ENCODE measurements around the gene PBXIP1.
"Not testable (repeated sequence)": the region's sequence is repeated elsewhere in the genome, so short reads cannot be mapped to it uniquely, and the experiment has no call there.

Gene PBXIP1

DNA sequence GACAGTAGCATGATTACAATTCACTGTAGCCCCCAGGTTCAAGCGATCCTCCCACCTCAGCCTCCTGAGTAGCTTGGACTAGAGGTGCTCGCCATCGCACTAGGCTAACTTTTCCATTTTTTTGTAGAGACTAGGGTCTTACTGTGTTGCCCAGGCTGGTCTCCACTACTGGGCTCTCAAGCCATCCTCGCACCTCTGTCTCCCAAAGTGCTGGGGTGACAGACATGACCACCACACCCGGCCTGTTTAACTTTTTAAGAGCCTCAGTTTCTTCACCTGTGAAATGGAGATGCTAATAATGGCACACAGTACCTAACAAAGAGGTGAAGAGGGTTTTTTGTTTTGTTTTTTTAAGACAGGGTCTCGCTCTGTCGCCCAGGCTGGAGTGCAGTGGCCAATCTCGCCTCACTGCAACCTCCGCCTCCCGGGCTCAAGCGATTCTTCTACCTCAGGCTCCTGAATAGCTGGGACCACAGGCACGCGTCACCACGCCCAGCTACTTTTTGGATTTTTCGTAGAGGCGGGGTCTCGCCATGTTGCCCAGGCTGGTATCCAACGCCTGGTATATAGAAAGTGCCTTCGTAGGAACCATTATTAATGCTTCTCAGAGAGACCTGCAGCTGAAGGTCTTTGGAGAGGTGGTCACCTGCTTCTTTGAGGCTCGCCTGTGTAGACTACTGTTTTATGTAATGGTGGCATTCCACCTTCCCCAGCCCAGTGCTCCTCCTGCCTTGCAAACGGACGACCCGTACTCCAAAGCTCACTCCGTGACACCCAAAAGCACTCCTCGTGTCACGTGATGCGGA lies 19.9 kb downstream of the PBXIP1 start:
- DNase-seq (ENCODE audit: low spot score): no peak

DNA sequence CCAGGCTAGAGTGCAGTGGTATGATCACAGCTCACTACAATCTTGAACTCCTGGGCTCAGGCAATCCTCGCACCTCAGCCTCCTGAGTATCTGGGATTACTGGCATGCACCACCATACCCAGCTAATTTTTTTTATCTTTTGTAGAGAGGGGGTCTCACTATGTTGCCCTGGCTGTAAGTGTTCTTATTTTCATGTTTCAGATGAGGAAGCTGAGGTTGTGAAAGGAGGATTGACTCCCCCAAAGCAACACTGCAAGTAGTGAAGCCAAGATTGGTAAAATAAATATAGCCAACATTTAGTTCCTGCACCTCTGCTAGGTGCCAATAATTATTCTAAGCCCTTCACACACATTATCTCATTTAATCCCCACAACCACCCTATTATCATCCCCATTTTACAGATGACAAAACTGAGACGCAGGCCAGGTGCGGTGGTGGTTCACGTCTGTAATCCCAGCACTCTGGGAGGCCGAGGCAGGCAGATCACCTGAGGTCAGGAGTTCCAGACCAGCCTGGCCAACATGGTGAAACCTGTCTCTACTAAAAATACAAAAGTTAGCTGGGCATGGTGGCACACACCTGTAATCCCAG lies 21.4 kb downstream of the PBXIP1 start:
- DNase-seq (ENCODE audit: low spot score): no peak

DNA sequence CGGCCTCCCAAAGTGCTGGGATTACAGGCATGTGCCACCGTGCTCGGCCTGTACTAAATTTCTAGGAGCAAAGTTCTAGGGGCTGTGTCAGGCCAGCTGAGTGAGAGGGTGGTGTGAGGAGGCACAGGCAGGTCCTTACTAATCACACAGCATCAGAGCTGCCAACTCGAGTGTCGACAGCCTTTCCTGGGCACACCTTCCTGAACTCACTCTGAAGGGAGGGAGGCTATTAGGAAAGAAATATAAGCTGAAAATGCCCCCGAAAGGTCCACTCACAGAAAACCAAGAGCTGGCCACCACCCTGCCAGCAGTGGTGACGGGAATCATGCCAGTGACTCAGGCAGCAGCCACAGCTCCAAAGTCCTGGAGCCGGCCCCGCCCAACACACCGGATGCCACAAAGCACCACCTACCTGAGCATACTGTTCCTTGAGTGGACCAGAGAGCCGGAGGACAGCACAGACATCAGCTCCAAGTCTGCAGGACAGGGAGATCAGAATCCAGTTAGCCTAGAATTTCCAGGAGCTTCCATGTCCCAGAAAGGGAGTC lies 23.9 kb downstream of the PBXIP1 start:
- DNase-seq (ENCODE audit: low spot score): no peak

DNA sequence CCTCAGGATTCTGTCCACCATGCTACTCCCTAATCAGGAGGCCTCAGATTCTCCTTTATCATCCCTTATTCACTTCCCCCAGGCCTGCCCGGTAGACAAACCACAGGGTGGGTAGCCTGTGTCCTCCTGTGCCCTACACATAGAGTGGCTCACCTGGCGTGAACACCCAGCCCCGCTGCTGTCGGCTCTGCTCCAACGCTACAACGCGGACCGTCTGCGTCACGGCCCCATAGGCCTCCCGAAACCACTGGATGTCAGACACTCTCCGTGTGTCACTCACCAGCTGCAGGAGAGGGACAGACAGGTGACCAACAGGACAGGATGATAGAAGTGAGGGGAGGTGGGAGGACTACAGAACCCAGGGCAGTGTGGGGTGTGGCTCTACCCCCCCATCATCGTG lies 29.7 kb downstream of the PBXIP1 start:
- DNase-seq (ENCODE audit: low spot score): no peak

DNA sequence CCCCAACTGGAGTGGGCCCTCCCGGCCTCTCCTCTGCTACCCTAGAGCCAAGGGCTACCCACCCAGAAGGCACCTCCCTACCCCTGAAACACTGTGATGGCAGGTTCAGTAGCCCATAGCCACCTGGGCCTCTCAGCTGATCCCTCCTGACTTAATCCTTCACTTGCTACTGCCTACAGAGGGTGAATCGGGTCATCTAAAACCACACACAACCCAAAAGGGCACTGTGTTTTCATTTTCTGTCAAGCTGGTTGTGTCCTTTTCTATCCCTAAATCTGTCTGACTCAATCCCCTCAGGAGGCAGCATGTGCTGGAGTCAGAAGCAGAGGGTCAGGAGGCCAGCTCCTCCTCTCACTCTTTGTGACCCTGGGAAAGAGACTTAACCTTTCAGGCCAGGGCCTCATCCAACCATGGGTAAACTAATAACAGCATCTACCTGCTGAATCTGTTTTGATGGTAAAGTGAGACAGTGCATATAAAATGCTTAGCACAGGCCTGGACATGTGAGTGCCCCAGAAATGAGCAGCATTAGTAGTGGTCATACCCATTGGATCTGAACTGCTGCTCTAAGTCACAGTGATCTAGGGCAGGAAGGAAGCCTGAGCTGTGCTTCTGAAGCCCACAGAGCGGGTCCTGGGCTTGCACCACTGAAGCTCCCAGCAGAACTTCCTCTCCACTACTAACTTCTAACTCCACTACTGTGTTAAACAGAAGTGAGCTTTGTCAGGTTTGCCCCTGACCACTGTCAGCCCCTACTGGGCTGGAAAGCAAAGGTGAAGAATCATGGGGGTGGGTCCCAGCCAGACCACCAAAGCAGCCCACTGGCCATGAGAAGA lies 30.3 kb downstream of the PBXIP1 start:
- DNase-seq (ENCODE audit: low spot score): no peak

DNA sequence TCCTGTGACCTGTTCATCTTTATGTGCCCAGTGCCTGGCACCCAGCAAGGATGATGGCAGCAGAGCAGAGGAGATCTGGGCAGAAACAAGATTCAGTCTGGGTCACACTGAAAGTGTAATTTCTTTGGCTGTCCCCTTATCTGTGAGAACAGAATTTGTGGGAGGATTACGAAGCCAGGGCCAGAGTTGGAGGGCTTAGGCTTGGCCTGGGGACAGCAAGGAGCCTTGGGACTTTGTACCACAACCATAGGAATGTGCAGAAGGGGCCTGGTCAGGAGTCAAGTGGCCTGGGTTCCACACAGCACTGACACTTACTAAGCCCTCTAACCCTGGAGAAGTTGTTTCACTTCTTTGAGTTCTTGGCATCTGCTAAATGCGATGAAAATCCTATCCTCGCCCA lies 32.2 kb downstream of the PBXIP1 start:
- no peak for DNase-seq (ENCODE audit: low spot score)

DNA sequence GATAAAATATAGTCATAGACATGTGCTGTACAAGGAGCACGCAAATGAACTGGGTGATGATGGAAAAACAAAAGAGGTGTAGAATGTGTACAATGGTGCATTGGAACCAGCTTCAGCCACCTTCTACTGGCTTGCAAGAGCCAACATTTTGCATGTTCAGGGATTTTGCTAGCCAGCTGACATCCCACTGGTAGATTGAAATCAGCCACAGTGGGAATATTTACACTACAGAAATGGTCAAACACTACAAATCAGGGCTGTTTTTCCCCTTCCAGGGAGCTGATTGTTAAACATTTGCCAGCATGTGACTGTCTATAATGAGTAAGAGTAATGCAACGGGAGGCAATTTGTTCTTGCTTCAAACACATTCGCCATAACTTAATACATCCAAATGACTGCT lies 42.6 kb downstream of the PBXIP1 start:
- no peak for DNase-seq (ENCODE audit: low spot score)

DNA sequence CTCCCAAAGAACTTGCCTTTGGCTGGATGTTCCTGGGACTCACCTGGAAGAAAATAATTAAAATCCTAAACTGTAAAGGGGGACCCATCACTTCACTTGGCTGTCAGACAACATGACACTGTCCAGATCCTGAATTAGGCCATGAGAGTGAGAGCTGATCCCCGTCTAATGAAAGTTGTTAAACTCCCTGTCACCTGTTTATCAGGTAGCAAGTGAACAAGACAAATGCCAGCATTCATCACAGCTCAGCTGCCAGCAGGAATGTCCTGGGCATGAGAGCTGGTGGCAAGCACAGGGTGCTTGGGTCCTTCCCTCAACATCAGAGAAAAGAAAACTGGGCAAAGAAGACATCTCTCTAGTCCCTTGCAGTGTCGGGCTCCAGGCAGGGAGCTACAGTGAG lies 43.1 kb downstream of the PBXIP1 start:
- no peak for DNase-seq (ENCODE audit: low spot score)

DNA sequence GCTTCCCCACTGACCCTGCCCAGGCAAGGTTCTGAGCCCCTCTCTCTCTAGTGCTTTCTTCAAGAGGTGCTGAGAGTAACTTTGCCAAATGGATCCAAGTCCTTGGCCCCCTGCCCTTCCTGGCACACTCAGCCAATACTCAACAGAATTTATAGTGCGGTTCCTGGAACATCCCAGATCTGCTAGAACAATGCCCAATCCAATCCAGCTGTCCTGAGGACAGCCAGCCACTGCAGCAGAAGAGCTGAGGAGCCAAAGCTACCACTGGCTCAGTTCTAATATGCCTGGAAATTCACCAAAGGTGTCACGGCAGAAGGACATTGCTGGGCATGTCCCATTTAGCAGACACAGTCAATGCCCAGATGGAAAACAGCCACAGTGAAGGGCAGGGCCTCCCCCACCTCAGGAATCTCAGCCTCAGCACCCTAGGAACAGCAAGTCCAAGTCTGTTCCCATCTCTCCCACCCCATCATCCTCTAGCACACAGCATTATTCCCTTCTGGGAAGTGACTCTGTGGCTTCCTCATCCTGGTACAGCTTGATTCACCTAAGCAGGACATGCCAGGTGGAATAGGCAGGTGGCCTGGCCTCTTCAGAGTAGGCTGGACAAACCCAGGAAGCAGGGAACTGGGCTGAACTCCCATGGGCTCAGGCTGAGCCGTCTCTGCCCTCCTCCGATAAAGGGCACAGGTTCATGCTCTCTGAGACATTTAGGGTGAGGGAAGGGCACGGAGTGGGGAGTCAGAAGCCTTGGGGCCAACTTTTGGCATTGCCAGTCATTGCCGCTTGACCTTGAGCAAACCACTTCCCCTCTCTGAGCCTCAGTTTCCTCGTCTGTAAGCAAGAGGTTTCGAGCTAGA lies 44.0 kb downstream of the PBXIP1 start:
- DNase-seq (ENCODE audit: low spot score): no peak

DNA sequence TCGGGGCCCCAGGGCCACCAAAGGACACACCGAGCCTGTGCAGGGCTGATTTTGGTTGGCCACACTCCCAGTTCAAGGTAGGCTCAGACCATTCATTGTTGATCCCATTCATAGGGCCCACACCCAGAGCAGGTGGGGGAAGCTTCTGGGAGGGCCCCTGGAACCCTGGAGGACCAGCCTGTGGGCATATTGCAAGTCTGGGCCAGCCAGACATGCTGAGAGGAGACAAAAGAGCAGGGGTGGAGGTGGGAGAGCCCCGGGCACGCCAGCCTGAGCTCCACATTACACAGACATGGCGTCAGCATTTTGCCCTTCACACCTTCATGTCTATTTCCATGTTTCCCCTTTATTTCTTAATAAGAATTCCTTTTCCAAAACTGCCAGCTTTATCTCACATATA lies 45.0 kb downstream of the PBXIP1 start:
- DNase-seq (ENCODE audit: low spot score): no peak

DNA sequence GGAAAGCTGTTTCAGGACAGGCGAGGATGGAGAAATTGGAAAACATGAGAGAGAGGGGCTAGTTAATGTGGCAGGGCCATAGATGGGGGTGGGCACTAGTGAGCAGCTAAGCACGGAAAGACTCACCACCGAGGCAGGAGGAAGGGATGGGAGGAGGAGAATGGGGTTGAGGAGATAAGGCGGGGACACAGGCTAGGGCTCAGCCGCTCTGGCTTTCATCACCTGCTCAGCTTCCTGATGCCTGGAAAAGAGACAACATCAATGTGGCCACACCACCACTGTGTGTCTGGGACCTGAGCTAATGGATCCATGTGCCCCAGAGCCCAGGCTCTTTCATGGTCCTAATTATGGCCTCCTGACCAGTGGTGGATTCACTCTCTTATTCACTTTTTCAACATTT lies 47.0 kb downstream of the PBXIP1 start:
- DNase-seq (ENCODE audit: low spot score): no peak

DNA sequence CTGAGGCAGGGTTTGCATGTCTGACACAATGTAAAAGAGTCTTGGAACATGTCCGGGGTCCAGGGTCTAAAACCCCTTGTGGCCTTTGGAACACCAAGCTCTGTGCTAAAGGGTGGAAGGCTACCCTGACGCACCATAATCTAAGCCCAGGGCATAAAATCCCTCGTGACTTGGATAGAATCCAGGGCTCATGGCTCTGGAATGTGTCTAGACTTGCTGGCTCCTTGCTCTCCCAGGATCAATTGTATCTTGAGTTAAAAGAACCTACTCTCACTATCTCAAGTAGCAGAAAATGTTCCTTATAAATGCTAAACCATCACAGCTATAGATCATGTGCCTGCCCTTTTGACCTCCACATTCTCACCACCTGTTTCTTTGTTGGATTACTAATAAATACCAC lies 47.8 kb downstream of the PBXIP1 start:
- not testable (repeated sequence) for DNase-seq (ENCODE audit: low spot score)

DNA sequence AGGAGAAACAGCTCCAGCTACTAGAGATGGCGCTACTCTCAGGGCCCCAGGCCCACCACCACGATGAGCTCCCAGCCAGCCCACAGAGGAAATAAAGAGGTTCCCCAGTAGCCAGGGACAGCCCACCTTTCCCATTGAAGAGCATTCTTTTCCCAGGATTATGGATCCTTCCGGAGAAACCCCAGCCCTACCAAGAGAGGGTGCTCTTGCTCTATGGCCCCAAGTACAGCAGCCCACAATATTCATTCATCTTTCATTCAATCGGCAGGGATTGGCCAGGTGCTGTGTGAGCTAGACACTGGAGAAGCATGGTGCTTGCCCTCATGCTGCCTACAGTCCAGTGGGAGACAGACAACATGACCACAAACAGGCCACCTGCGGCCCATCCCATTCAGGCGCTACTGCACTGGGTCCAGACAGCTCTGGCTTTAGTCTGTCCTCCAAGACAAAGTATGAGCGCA lies 49.2 kb downstream of the PBXIP1 start:
- peak; percentile 46 for DNase-seq (ENCODE audit: low spot score)

DNA sequence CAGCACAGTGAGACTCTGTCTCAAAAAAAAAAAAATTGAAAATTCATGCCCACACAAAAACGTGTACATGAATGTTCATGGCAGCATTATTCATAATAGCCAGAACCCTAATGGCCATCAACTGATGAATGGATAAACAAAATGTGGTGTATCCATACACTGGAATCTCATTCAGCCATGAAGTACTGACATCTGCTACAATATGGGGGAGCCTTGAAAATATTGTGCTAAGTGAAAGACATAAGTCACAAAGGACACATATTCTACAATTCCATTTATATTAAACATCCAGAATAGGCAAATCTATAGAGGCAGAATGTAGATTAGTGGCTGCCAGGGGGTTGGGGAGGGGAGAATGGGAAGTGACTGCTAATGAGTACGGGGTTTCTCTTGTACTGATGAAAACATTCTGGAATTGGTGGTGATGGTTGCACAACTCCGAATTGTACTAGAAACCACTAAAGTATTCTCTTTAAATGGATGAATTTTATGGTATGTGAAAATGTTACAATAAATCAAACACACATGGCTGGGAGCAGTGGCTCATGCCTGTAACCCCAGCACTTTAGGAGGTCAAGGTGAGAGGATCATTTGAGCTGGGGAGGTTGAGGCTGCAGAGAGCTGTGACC lies 52.8 kb downstream of the PBXIP1 start:
- DNase-seq (ENCODE audit: low spot score): no peak

DNA sequence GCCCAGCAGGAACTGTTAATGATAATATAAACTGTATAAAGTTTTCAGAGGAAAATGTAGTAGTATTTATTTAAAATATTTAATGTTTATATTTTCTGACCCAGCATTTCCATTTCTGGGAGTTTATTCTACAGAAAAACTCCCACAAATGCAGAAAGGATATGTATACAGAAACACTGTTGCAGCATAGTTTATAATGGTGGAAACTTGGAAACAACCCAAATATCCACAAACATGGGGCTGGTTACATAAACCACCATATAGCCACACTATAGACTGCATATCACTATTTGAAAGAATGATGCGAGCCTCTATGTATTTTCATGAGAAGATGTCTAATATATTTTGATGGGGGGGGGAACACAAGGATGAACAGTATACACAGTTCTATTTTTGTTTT lies 54.3 kb downstream of the PBXIP1 start:
- no peak for DNase-seq (ENCODE audit: low spot score)

DNA sequence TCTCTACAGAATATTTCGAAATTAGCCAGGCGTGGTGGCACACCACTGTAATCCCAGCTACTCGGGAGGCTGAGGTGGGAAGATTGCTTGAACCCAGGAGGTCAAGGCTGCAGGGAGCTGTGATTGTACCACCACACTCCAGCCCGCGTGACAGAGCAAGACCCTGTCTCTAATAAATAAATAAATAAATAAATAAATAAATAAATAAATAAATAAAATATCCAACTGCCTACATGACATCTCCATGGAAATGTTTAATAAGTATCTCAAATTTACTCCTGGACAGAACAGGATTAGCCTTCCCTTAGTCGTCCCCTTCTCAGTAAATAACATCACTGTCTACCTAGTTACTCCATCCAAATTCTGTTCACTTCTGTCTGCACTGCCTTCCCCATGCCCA lies 56.9 kb downstream of the PBXIP1 start:
- DNase-seq (ENCODE audit: low spot score): no peak

DNA sequence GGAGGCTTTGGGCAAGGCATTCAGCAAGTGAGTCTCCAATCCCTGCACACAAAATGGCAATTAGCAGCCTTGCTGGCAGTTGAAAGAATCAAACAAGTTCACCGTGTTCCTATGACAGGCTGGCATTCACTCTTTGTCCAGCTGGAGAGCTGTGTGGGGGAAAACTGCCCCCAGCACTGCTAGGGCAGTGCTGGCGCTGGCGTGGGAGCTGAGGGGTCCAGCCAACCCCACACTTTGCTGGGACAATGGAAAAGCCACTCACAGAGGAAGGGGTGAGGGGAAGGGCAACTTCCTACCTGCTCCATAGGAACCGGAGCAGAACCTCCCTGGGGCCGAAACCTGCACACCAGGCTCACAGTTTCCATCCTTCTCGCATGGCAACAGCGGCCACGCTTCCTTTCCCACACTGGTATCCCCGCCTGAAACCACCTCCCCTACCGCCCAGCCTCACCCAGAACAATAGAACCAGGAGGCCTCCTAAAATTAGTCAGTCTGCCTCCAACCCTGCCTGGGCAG lies 59.1 kb downstream of the PBXIP1 start:
- no peak for DNase-seq (ENCODE audit: low spot score)

DNA sequence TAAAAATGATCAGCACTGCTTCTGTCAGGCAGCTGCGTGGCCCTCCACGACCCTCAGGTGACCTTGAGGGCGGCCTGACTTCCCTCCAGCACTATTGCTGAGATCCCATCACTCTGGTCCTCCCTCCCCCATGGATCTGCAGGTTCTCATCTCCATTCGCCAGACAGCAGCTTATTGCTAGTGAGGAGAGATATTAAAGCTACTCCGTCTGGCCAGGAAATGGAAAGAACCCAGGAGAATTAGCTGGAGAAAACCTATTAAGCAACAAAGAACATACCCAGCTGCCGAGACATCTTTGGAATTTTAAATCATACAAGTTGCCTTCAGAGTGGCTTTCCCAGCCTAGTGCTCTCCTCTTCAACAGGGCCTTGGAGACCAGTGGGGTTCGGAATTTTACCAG lies 60.1 kb downstream of the PBXIP1 start:
- no peak for DNase-seq (ENCODE audit: low spot score)

Data from hematopoietic multipotent progenitor cell treated with erythropoietin and hydrocortisone succinate and interleukin-3 and kit ligand, for 17 days (in vitro differentiated cells).